GM19328 (cell line): ENCODE data around the gene BCO2.
"Not testable (repeated sequence)": the region's sequence is repeated elsewhere in the genome, so short reads cannot be mapped to it uniquely, and the experiment has no call there.

Source experiments
- ATAC-seq: cut with Tn5 transposase; IDR thresholded peaks from one replicate; pipeline ENCODE4 v1.9.1; 2021; ENCODE audit warnings: mild to moderate bottlenecking, moderate library complexity; ENCODE audit not compliant: unreplicated experiment

The BCO2 gene, protein sequence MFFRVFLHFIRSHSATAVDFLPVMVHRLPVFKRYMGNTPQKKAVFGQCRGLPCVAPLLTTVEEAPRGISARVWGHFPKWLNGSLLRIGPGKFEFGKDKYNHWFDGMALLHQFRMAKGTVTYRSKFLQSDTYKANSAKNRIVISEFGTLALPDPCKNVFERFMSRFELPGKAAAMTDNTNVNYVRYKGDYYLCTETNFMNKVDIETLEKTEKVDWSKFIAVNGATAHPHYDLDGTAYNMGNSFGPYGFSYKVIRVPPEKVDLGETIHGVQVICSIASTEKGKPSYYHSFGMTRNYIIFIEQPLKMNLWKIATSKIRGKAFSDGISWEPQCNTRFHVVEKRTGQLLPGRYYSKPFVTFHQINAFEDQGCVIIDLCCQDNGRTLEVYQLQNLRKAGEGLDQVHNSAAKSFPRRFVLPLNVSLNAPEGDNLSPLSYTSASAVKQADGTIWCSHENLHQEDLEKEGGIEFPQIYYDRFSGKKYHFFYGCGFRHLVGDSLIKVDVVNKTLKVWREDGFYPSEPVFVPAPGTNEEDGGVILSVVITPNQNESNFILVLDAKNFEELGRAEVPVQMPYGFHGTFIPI

GRCh38 chr11:112174789-112175598 lies at the start of gene BCO2:
TSS of gene BCO2 (plus strand) at chr11:112175512. CDS start at chr11:112175602, 90 bp downstream.
- ATAC-seq = no peak

GRCh38 chr11:112127056-112127455 lies 48.3 kb upstream of the BCO2 start:
- ATAC-seq = no peak

GRCh38 chr11:112128483-112129121 lies 46.7 kb upstream of the BCO2 start:
- no peak for ATAC-seq

DNA sequence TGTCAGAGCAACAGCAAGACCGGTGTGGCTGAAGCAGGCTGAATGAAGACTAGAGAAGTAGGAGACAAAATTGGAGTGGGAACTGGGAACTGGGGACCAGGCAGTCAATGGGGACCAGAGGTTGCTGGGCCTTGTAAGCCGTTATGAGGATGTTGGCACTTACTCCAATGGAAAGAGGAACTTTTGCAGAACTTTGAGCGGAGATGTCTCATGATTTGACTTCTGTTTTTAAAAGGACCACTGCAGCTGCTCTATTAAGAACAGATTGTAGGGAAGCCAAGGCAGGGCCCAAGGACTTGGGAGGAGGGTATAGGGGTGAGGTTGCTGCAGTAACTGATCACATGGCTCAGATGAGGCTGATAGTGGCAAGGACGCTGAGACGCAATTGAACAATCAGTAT lies 45.7 kb upstream of the BCO2 start:
- ATAC-seq = no peak

DNA sequence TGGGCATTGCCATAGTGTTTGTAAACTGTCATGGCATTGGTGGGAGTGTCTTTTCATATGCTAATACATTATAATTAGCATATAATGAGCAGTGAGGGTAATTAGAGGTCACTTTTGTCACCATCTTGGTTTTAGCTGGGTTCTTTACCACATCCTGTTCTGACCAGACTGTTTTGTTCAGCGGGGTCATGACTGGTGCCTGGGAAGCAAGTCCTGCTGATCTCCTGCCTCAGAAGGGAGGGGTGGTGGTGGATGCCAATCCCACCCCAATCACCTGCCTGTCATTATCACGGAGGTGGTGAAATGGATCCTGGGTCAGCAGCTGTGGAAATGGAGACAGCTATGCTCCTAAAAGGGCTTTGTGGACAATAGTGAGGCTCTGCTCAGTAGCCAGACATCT lies 42.6 kb upstream of the BCO2 start:
- ATAC-seq = no peak

- no peak for ATAC-seq
Measured at GRCh38 chr11:112134473-112134872, 40.8 kb upstream of the BCO2 start.

DNA sequence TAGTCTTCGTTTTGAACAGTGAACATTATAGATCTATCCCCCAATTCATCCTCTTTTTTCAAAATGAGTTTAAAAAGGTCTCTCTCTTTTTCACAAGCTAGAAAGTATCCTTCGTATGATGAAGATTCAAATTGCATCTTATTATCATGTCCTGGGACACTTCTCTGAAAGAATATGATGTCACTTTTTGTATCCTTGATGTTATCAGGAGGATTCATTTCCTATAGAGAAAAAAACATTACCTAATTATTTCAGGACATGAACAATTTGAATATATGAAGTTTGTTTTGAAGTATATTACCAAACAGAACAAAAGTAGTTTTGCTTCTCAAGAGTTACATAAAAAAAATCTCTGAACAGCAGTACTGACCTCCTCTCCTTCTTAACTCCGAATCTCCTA lies 31.7 kb upstream of the BCO2 start:
- ATAC-seq = no peak

DNA sequence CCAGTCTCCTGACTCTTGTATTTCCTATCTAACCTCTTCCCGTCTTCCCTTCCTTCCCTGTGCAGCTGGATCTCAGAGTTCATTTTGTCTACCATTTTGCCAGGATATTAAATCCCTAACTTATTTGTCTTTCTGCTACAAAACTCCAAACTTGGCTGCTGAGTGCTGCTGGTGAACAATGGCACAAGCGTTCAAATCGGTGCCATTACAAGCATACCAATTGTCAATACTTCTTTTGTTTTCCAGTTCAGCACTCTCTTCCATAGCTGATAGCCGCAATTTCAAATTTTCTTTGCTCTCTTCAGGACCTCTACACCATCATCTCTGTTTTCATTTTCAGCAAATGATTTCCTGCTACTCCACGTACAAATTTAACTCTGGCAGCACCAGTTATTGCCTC lies 24.8 kb upstream of the BCO2 start:
- no peak for ATAC-seq

DNA sequence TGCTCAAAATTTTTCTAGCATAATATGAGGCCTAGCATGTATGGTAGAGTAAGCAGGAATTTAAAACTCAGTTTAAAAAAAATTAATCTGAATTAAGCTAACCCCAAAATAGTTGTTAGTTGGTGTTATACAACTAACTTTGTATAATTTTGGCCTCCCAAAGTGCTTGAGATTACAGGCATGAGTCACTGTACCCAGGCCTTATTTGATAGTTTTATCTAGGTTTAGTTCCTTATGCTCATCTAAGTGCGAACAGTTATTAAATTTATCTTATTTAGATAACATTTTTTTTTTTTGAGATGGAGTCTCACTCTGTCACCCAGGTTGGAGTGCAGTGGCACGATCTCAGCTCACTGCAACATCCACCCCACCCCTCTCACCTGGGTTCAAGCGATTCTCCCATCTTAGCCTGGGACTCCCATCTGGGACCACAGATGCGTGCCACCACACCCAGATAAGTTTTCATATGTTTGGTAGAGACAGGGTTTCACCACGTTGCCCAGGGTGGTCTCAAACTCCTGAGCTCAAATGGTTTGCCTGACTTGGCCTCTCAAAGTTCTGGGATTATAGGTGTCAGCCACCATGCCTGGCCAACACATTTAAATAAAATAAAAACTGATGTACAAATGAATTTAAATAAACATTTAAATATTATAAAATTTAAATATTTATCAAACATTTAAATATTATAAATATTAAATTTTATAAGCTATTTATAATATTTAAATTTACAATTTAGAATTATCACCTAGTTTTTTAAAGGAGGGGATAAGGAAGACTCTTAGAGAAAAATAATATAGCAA lies 19.0 kb upstream of the BCO2 start:
- ATAC-seq = no peak

GRCh38 chr11:112156956-112157766 lies 18.2 kb upstream of the BCO2 start:
- ATAC-seq = no peak

DNA sequence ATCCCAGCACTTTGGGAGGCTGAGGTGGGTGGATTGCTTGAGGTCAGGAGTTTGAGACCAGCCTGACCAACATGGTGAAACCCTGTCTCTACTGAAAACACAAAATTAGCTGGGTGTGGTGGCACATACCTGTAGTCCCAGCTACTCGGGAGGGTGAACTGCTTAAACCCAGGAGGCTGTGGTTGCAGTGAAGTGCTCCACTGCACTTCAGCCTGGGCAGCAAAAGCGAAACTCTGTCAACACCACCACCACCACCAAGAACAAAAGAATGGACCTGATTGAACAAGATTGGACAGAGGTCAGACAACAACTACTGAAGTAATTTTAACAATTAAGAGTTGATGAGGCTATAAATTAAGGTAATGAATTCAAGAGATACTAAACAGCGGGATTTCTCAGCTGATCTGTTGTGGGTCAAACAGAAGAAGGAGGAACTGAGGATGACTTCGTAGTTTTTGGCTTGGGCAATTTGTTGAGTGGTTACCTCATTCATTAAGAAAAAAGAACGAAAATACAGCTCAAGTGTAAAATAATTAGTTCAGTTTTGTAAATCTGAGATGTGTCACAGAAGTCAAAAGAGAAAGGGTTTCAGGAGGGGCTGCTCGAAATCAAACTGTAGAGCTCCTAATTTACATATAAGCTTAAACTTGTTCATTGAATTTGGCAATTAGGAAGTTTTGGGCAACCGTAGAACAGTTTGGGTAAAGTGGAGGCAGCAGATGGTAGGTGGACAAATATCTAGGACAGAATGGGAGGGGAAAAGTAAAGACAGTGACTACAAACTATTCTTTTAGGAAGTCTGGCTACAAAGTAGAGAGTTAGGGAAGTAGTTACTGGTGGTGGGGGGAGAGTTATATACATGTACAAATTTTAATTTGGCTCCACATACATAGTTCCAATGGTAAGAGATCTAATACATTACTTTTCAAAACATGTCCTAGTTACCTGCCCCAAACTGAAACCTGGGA lies 15.9 kb upstream of the BCO2 start:
- ATAC-seq = no peak

DNA sequence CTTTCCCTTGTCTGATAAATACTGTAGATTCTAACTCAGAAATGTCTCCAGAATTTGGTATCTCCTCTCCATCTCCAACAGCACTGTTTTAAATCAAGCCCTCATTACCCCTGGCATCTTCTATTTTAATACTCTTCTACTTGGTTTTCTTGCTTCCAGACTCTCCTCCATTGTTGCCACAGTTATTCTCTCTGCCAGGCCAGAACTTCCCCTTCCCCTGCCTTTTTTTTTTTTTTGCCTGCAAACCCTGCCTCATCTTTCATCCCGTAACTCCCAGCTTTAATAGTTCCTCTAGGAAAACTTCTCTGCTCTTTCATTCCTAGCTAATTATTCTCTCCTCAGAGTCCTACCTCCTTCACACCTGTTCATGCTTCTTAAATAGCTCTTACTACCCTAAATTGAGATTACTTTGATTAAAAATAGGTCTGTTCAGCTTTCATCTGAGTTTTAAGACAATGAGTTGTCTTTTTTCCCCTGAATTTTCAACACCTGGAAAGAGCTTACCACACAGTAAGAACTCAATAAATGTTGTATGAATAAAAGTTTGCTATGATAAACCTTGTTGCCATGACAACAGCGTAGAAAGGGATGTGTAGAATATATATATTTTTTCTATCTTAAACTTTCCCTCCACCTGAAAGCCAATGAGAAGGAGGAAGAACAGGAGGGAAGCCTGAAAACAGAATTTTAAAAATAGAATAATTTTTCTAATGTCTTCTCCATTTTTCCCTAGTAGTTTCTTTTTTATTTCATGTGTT lies 15.0 kb upstream of the BCO2 start:
- no peak for ATAC-seq

- no peak for ATAC-seq
Measured at GRCh38 chr11:112161012-112161411, 14.3 kb upstream of the BCO2 start.

DNA sequence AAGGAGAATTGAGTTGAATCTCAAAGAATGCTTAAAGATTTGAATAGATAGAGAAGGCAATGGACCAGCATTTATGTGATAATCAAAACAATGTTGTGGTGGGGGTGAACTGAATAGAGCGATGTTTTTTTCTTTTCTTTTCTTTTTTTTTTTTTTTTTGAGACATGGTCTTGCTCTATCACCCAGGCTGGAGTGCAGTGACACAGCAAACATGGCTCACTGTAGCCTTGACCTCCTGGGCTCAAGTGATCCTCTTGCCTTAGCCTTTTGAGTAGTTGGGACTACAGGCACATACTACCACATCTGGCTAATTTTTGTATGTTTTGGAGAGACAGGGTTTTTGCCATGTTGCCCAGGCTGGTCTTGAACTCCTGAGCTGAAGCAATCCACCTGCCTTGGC lies 13.1 kb upstream of the BCO2 start:
- not testable (repeated sequence) for ATAC-seq

DNA sequence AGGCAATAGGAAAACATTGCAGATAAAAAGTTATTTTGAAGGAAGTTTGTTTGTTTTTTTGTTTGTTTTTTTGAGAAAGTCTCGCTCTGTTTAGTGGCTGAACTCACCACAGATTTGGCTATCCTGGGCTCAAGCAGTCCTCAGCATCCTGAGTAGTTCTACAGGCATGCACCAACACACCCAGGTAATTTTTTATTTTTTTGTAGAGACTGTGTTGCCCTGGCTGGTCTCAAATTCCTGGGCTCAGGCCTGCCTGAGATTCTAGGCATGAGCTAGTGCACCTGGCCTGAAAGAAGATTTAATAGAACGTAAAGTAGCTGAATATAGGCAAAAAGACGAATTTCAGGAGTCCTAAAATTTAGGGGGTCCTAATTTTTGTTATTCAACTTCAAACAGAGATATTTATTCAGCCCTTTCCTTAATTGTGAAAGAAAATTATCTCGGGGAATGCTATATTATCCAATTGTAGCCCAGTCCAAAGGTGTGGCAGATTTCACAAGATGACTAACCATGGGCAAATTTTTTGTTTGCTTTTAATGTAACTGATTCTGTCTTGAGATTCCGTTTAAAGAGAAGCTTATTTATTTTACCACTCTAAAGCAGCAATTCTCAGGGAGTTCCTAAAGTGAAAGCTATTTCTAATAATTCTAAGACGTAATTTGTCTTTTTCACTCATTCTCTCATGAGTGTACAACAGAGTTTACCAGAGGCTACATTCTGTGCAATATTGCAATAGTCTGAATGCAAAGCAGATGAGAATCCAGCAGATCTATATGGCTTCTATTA lies 12.4 kb upstream of the BCO2 start:
- ATAC-seq = no peak

DNA sequence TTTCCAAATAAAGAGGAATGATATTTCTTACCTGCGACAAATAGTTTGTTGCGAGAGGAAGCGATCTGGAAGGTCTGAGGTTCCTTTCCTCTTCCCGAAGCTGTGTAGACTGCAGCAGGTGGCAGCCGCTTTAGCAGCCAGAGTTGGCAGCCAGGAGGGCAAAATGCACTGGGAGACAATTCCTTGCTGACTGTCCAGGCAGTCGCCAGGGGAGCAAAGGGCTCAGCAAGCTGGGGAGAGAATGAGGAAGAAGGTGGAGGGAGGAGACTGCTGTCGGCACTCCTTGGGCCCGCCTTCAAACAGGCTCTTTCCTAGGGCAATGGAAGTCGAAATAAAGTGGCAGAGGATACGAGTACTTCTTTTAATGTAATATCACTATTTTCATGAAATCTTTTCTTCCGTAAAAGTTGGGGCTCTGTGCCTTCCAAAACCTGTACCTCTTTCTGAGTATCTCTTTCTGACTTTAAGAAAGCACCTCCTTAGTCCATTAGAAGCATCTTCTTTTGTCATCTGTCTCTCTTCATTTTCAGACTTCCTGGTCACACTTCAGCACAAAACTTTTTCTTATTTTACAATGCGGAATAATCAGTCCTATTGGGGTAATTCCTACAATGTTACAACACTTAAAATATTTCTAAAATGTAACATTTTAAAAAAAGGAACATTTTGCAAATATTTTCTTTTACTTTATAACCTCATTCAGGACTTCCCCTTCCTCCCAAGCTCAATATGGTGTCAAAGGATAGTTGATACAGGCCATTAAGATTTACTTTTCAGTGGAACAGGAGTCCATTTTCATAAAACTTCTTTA lies 11.2 kb upstream of the BCO2 start, which contains the start of gene IL18:
Gene IL18 (minus strand): TSS at position 220 of the 811 bp plus-strand sequence. CDS start 9,041 bp downstream, outside the sequence.
- no peak for ATAC-seq
